Activated CD8-positive, alpha-beta memory T cell treated with anti-CD3 and anti-CD28 coated beads, Interleukin-2, amount 50 U/mL, for 24 hours (primary cell): ENCODE results near the gene CD276.

ENCODE experiments used
- DNase-seq: peaks from one replicate; pipeline ENCODE4 v3.0.0-alpha.2; 2020; ENCODE audit errors: extremely low read depth

CD276 gene

GRCh38 chr15:73747847-73748590 is 63.8 kb downstream of the CD276 start:
- DNase-seq: no peak

- no peak for DNase-seq
Measured at GRCh38 chr15:73748730-73749129, 64.5 kb downstream of the CD276 start.

GRCh38 chr15:73749533-73749932 is 65.3 kb downstream of the CD276 start:
- DNase-seq: no peak

GRCh38 chr15:73749971-73750370 is 65.8 kb downstream of the CD276 start:
- no peak for DNase-seq

- DNase-seq: no peak
Measured at GRCh38 chr15:73750438-73750837, 66.3 kb downstream of the CD276 start.

GRCh38 chr15:73750951-73751350 is 66.8 kb downstream of the CD276 start:
- DNase-seq: no peak

GRCh38 chr15:73751511-73751898 is 67.3 kb downstream of the CD276 start:
- no peak for DNase-seq

- DNase-seq: no peak
Measured at GRCh38 chr15:73751899-73752805, 68.0 kb downstream of the CD276 start.

GRCh38 chr15:73752806-73753193 is 68.6 kb downstream of the CD276 start:
- DNase-seq: no peak

GRCh38 chr15:73753250-73754130 is 69.3 kb downstream of the CD276 start, which contains the start of gene INSYN1:
TSS of gene INSYN1 (minus strand) at chr15:73753351. CDS start at chr15:73751130, 2,221 bp downstream.
- DNase-seq: no peak

GRCh38 chr15:73754461-73754860 is 70.3 kb downstream of the CD276 start:
- DNase-seq: no peak

- no peak for DNase-seq
Measured at GRCh38 chr15:73755481-73755880, 71.3 kb downstream of the CD276 start.

GRCh38 chr15:73755946-73756345 is 71.8 kb downstream of the CD276 start:
- DNase-seq: no peak

- no peak for DNase-seq
Measured at GRCh38 chr15:73756390-73756789, 72.2 kb downstream of the CD276 start.

GRCh38 chr15:73756947-73757513 is 72.8 kb downstream of the CD276 start:
- no peak for DNase-seq

- no peak for DNase-seq
Measured at GRCh38 chr15:73757571-73757970, 73.4 kb downstream of the CD276 start.

- no peak for DNase-seq
Measured at GRCh38 chr15:73758461-73758860, 74.3 kb downstream of the CD276 start.

GRCh38 chr15:73760330-73761329 is 76.4 kb downstream of the CD276 start:
- no peak for DNase-seq

- DNase-seq: no peak
Measured at GRCh38 chr15:73763931-73764330, 79.7 kb downstream of the CD276 start.
